Mucosa of descending colon (tissue), 3 donors: ENCODE measurements around the gene FGGY. TPM values are rescaled to one million over a fixed set of nuclear protein-coding genes. Genes with fewer than 3 reads are reported as not detected.

Source experiments
- ATAC-seq: fragments of 200-7000 bp; cut with Tn5 transposase; one replicate; pipeline ENCODE4 v1.9.1; 2020; ENCODE audit warnings: mild to moderate bottlenecking, moderate library complexity
- DNase-seq, 3 donors: peaks; one replicate each; pipeline ENCODE4 v3.0.0-alpha.2; 2020
- H3K36me3 ChIP-seq: fragments of 200-600 bp; one replicate; pipeline ENCODE4 v1.8.0; 2021; ENCODE audit warnings: low read depth, mild to moderate bottlenecking
- H3K4me1 ChIP-seq: fragments of 200-600 bp; one replicate; pipeline ENCODE4 v1.8.0; 2021; ENCODE audit warnings: low read depth, mild to moderate bottlenecking
- H3K4me3 ChIP-seq: fragments of 200-600 bp; one replicate; pipeline ENCODE4 v1.8.0; 2021; ENCODE audit warnings: mild to moderate bottlenecking
- H3K9me3 ChIP-seq: fragments of 200-600 bp; one replicate; pipeline ENCODE4 v1.8.0; 2021; ENCODE audit warnings: mild to moderate bottlenecking
- CTCF ChIP-seq: fragments of 200-600 bp; IDR thresholded peaks from one replicate; pipeline ENCODE4 v1.8.0; 2022; ENCODE audit warnings: antibody characterized with exemption, mild to moderate bottlenecking
- intact Hi-C, 2 donors: fragments of 100-400 bp; cut with DNase I in 1 of 2; cut with micrococcal nuclease in 1 of 2; formaldehyde crosslinking; loops; one replicate each; pipeline versions ENCODE4 v1.11.0 to v1.11.1; 2022; cut with DNase I, micrococcal nuclease
- total RNA-seq, 3 donors: library from RNA; stranded (reverse); fragmentation: NEBNext Ultra II Directional in 2 of 3; extraction: Animal tissue kit (Norgen Biotek cat#: 25700) in 2 of 3; gene quantifications; one replicate each; pipeline versions ENCODE4 v1.2.1 to v1.2.4, GENCODE V29; 2021 to 2023
- donor health status: DM: no; HTN: no; CAD: no; lungs with moderate emphysema.
- donor health status: DM: no; HTN: no; CAD: no.
- donor health status: DM: no; HTN: yes; CAD: no.

FGGY gene
- total RNA-seq, 3 donors from 2014 or later: 25.2 to 38.3 (median 36.6) TPM

- Histone ChIP-seq H3K4me1 (no peaks in the 10 kb centered on the region), H3K9me3 (no peaks in the 10 kb centered on the region), H3K36me3 (no peaks in the 10 kb centered on the region), H3K4me3 (no peak overlapping the region)
- intact Hi-C loops: no loop called here
- TF ChIP-seq CTCF: no peak
- no peak for ATAC-seq
- no peak for DNase-seq
These were observed 478.6 kb downstream of the FGGY start for GRCh38 chr1:59775480-59775879.

GRCh38 chr1:59776960-59777852, 480.3 kb downstream of the FGGY start:
- no peaks in the 10 kb centered on the region for H3K36me3 ChIP-seq
- no peak for ATAC-seq
- no peak for TF ChIP-seq CTCF
- intact Hi-C loops: no loop called here
- no peak for DNase-seq
- H3K4me3 ChIP-seq: no peak overlapping the region
- H3K4me1 ChIP-seq: no peaks in the 10 kb centered on the region
- H3K9me3 ChIP-seq: no peaks in the 10 kb centered on the region

DNA sequence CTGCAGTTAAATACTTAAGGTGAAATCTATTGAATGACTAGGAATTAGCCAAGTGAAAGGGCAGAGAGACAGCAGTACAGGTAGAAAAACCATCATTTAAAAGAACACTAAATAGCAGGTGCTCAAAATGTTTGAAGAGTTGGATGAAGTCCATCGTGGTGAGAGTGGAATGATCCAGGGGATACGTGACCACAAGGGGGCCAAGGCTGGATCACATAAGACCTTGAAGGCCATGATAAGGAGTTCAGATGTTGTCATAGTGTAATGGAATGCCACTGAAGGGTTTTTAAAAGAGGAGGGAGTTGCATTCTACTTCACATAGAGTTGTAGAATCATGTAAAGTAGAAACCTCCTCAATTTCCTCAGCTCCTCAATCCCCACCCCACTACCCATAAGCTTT, 483.1 kb downstream of the FGGY start:
- DNase-seq (peak in 1 of 3 donors; percentile 14), ATAC-seq (no peak)
- Histone ChIP-seq H3K4me1 (no peaks in the 10 kb centered on the region), H3K9me3 (no peaks in the 10 kb centered on the region), H3K36me3 (no peaks in the 10 kb centered on the region), H3K4me3 (no peak overlapping the region)
- intact Hi-C loops: no loop called here
- TF ChIP-seq CTCF: no peak

DNA sequence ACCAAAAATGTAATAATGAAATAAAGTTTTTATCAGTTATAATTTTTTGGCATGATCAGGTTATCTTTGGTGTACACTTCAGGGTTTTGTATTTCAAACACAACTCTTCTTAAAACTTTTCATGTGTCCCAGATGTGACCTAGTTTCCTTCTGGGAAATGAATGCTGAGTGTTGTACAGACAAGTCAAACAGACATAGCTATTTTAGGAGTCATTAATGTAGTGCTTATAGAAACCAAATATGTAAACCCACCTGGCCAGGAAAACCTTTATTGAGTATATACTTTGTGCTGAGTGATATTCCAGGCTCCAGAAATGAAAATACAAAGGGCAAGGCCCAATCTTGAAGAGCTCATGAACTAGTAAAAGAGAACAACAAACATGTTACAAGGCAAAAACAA, 491.9 kb downstream of the FGGY start:
- ATAC-seq: no peak
- Histone ChIP-seq H3K9me3 (peaks cover 3% of the 10 kb centered on the region), H3K4me1 (no peaks in the 10 kb centered on the region), H3K4me3 (no peak overlapping the region), H3K36me3 (no peaks in the 10 kb centered on the region)
- no peak for DNase-seq
- TF ChIP-seq CTCF: no peak
- intact Hi-C loops: no loop called here

- DNase-seq: no peak
- H3K4me1 ChIP-seq: no peaks in the 10 kb centered on the region
- intact Hi-C loops: no loop called here
- no peak for ATAC-seq
- H3K4me3 ChIP-seq: no peak overlapping the region
- H3K9me3 ChIP-seq: no peaks in the 10 kb centered on the region
- H3K36me3 ChIP-seq: no peaks in the 10 kb centered on the region
- no peak for TF ChIP-seq CTCF
These were observed 501.7 kb downstream of the FGGY start for GRCh38 chr1:59798600-59798999.
